HG03025 (cell line): Measurements from ENCODE around the gene CRYBB3.
"Not testable (repeated sequence)": the region's sequence is repeated elsewhere in the genome, so short reads cannot be mapped to it uniquely, and the experiment has no call there.

Source experiments
- ATAC-seq: cut with Tn5 transposase; IDR thresholded peaks from one replicate; pipeline ENCODE4 v1.9.1; 2021; ENCODE audit warnings: mild to moderate bottlenecking, moderate library complexity; ENCODE audit not compliant: unreplicated experiment, low FRiP score

CRYBB3 gene

DNA sequence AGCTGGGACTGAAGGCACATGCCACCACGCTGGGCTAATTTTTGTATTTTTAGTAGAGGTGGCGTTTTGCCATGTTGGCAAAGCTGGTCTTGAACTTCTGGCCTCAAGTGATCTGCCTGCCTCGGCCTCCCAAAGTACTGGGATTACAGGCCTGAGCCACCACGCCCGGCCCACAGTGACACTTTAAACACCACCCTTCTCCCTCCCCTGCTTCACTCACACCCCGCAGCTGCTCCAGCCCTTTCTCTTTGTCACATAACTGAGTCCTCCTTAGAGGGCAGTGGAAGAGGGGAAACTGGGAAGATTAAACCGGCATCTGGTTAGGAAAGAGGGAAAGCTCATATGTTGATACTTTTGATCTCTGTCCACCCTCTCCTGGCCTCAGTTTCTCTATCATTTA lies 4.9 kb downstream of the CRYBB3 start:
- ATAC-seq: not testable (repeated sequence)

DNA sequence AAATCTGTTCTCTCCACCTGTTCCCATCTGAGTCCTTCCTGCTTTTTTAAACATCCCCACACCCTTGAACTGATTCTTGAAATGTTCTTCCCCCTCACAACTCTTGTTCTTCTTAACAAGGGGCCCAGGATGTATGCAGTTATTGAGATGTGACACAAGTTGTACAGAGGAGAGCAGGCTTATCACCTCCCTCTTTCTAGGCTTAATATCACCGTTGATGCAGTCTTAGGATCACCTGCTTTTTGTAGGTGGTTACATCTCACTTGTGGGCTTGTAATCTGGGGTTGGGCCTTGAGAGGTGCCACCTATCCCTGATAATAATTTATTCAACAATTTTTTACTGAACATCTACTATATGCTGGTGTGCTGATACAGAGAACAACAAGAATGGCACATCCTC lies 6.2 kb downstream of the CRYBB3 start:
- ATAC-seq: no peak

DNA sequence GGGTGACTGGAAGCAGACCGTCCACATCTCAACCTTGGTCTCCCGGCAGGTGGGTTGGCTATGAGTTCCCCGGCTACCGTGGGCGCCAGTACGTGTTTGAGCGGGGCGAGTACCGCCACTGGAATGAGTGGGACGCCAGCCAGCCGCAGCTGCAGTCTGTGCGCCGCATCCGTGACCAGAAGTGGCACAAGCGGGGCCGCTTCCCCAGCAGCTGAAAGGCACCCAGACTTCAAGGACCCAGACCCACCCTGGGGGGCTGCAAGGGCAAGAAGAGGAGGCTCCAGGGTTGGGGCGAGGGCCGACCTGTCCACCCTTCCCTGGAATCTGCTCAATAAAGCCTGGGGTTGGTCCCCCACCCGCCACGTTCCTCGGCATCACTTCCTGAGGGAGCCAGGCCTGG lies 7.3 kb downstream of the CRYBB3 start:
- ATAC-seq: no peak

DNA sequence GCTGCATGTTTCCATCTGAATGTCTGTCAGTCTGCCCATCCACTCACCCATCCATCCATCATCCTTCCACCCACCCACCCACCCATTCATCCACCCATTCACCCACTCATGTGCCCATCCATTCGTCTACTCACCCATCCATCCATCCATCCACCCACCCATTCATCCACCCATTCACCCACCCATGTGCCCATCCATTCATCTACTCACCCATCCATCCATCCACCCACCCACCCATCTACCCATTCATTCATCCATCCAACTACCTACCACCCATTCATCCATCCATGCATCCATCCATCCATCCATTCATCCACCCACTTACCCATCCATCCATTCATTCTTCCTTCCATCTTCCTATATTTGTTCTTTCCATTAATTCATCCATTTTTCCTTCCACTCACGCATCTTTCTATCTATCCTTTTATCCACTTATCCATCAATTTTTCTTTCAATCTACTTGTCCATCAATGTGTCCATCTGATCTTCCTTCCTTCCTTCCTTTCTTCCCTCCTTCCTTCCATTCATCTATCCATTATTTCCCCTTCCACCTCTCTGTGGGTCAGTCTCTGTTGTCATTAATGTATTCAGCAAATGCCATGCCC lies 8.0 kb downstream of the CRYBB3 start:
- ATAC-seq: no peak

DNA sequence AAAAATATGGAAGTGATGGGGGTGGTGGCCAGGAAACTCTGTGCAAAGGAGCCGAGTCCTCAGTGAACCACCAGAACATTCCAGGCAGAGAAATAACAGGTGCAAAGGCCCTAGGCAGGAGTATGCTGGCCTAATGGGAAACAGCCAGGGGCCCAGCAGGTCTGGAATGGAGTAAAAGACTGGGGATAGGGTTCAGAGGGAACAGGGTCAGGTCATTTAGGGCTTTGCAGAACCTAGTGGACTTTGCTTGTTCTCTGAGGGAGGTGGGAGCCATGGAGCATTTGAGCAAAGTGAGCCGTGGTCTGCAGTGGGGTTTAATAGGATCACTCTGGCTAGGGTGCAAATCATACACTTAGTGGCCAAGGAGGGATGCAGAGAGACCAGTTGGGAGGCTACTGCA lies 8.7 kb downstream of the CRYBB3 start:
- no peak for ATAC-seq

DNA sequence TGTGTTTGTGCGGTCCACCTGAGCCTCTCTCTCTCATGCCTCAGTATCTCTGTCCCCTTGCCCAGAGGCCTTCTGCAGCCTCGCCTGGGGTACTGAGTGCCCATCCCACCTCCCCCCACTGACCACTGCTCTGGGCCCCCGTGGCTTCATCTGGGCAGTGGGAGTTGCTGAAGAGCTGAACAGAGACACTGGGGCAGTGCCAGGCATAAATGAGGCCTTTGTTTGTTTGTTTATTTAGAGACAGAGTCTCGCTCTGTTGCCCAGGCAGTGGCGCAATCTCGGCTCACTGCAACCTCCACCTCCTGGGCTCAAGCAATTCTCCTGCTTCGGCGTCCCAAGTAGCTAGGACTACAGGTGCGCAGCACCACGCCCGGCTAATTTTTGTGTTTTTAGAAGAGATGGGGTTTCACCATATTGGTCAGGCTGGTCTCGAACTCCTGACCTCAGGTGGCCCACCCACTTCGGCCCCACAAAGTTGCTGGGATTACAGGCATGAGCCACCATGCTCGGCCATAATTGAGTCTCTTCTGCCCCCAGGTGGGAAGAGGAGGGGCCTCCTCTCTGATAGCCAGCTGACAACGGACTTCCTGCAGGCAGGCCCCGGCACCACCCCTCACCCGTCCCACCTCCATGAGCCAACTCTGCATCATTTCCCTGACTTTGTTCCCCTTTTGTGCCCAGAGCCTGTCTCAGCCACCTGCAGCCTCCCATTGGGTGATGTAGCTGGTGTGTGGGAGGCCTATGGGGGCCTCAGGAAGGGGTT lies 9.3 kb downstream of the CRYBB3 start:
- no peak for ATAC-seq

DNA sequence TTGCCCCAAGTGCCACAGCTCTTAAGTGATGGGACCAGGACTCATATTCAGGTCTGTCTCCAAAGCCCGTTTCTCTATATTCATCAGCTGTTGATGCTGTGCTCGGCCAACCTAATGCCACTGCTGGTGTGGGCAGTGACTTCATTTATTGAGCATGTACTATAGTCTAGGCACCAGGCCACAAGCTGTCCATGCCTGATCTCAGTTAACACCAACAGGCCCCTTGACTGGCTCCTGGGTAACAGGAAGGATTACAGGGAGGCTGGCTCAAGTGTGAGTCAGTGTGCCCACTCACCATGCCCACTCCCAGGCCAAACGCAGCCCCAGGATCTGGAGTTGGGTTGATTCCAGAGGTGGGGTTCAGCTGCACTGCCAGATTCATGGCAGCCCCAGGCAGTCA lies 11.1 kb downstream of the CRYBB3 start:
- no peak for ATAC-seq

DNA sequence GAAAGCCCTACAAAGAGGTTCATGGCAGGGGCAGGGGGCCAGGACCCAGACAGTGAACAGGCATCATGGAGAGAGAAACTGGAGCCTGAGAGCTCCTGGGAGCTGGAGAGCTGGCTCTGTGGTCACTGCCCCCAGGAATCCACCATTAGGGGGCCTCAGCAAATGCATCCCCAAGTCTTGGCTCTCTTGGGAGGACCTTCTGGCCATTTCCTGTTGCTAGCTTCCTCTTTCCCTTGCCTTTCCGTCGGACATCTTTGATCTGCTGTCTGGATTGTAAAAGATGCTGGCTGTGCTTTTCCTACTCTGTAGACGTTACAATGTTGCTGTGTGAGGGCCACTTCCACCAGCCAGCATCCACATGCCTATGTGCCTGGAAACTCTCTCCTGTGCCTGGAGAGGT lies 12.7 kb downstream of the CRYBB3 start:
- ATAC-seq: no peak

DNA sequence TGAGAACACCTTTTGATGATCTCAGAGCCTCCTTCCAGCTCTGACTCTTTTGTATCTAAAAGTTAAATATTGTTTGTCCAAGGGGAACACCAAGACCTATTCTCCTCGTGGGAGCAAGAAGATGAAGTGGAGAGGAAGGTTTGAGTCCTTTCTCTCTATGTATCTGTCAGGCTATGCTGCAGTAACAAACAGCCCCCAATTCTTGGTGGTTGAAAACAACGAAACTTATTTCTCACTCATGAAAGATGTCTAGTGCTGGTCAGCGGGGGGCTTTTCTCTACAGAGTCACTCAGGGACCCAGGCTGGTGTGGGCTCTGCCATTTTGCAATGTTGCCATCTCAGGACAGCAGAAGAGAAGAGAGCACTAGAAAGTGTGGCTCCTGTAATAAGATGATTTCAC lies 13.6 kb downstream of the CRYBB3 start:
- no peak for ATAC-seq

DNA sequence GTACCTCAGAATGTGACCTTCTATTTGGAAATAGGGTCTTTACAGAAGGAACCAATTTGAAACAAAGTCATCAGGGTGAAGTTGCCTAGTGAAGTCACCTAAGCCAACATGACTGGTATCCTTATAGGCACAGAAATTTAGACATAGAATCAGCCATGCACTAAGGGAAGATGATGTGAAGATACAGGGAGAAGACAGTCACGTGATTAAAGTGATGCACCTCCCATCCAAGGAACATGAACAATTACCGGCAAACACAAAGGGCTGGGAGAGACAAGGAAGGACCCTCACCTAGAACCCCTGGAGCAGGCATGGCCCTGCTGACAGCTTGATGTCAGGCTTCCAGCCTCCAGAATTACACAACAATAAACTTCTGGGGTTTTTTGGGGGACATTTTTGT lies 16.6 kb downstream of the CRYBB3 start:
- no peak for ATAC-seq

DNA sequence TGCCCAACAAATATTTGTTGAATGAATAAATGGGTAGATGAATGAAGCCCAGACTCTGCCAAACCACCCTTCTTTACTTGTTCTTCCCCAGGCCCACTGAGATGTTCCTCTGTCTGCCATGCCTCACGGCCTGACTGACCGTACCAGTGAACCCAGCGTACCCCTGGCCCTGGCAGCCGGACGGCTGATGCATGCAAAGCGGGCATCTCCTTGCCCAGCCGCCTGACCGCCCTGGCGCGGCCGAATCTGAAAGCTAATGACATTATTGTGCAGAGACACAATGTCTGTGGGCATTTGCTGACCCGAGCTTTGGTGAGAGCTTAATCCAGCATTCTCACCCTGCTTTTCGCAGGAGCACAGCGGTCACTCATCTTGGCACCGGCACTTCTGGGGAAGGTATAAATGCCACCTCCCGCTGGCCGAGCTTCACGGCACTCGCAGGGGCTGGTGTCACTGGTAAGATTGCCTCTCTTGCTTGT lies 19.6 kb downstream of the CRYBB3 start, which contains the start of gene CRYBB2:
Gene CRYBB2 (plus strand): TSS at position 429 of the 479 bp plus-strand sequence. CDS start 1,791 bp downstream, outside the sequence.
- no peak for ATAC-seq

DNA sequence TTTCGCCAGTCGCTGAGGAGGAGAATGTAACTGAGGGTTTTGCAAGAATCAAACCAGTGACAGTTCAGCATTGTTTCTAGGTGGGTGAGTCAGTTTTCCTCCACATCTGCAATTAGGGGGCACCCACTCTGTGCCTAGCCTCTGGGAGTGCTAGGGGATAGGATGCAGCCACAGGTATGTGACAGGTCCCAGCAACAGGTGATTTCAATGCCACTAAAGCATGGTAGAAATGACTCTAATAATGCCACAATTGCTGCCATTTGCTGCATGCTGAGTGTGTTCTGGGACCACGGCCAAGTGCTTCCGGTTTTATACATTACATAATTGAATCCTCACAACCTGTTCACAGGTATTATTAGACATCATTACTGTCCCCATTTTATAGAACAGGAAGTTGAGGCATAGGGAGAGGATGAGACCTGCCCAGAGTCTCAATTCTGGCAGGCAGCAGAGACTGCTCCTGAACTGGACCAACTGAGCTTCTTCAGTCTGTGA lies 20.3 kb downstream of the CRYBB3 start:
- ATAC-seq: no peak

DNA sequence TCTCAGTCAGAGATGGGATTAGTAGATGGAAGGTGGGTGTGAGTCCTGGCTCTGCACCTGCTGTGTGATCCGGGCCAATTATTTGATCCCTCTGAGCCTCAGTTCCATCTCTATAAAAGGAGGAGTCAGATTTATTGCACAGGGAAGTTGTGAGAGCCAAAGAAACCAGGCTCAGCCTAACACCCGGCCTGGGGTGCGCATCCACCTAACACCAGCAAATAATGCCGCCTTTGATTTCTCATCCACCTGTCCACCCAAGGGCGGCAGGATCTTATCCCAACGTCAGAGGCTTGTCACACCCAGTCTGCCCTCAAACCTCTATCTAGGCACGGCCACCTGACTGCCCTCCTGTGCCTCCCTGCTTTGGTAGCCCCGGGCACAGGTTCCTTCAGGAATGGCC lies 22.1 kb downstream of the CRYBB3 start:
- no peak for ATAC-seq

DNA sequence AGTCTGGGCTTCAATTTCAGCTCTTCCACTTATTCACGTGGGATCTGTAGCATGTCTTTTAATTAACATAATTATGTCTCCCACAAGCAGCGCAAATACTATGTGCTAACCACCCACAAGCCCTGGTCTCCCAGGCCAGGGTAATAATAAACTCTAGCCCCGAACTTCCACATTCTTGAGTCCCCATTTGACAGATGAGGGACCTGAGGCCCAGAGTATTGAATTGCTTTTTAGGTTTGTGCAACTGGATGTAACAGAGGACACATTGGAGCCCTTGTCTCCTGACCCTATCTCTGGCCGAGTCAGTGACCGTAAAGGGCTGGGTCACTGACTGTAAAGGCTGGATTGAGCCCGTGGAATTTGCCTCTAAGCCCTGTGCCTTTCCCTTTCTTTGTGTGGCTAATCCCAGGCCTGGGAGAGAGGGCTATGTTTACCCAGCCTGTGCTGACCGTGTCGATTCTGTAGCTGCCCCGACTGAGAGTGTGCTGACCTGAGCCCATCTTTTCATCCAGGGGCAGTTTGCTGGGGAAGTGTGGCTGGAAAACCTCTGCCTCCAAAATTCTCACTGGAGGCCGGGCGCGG lies 23.7 kb downstream of the CRYBB3 start:
- ATAC-seq: no peak

DNA sequence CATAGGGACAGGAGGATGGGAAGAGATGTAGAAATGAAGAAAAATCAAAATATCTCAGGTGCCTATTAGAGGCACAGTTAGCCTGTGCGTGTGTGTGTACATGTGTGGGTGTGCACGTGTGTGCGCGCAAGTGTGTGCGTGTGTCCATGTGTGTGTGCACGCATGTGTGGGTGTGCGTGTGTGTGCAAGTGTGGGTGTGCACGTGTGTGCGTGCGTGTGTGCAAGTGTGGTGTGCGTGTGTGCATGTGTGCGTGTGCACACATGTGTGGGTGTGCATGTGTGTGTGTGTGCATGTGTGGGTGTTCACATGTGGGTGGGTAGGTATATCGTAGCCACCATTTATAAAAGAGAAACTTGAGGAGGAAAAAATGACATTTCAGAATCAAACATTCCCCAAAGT lies 29.2 kb downstream of the CRYBB3 start:
- ATAC-seq: no peak

DNA sequence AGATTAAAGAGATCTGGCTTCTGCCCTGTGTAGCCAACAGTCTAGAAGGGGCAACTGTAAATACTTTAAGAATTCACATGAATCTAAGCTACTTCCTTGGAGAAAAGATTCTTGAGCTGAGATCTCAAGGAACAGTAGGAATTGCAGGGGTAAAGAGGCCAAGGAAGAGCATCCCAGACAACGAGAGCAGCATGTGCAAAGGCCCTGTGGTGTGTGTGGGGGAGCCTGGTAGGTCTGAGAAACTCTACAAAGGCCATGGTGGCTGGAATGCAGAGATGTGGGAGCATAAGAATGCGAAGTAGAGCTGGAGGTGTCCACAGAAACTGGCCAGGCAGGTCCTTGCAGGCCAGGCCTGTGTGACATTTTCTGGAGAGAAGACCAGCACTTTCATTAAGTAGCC lies 31.1 kb downstream of the CRYBB3 start:
- not testable (repeated sequence) for ATAC-seq

DNA sequence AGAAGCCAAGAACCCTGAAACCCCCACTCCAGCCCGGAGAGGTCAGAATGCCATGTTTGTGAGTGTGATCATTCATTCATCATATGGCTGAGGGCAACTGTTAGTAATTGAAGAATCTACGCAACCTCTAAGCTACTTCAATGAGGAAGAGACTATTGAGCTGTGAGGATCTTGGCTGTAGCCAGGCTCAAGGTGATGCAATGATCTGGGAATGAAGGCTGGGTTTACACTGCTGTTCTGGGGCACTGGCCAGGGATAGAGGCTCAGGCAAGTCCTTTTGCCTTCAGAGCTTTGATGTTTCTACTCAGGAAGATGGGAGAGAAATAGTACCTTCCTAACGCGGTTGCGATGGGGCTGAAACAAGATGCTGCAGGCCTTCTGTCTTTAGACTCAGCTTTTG lies 32.6 kb downstream of the CRYBB3 start:
- no peak for ATAC-seq

DNA sequence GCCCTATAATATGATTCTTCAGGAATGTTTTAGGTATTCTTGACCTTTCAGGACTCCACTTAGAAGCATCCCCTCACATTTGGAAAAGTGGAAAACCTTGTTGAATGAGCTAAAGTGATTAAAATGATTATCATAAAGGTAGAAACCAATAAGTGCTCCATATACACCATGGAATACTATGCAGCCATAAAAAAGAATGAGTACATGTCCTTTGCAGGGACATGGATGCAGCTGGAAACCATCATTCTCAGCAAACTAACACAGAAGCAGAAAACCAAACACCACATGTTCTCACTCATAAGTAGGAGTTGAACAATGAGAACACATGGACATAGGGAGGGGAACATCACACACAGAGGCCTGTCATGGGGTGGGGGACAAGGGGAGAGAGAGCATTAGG lies 34.0 kb downstream of the CRYBB3 start:
- not testable (repeated sequence) for ATAC-seq

DNA sequence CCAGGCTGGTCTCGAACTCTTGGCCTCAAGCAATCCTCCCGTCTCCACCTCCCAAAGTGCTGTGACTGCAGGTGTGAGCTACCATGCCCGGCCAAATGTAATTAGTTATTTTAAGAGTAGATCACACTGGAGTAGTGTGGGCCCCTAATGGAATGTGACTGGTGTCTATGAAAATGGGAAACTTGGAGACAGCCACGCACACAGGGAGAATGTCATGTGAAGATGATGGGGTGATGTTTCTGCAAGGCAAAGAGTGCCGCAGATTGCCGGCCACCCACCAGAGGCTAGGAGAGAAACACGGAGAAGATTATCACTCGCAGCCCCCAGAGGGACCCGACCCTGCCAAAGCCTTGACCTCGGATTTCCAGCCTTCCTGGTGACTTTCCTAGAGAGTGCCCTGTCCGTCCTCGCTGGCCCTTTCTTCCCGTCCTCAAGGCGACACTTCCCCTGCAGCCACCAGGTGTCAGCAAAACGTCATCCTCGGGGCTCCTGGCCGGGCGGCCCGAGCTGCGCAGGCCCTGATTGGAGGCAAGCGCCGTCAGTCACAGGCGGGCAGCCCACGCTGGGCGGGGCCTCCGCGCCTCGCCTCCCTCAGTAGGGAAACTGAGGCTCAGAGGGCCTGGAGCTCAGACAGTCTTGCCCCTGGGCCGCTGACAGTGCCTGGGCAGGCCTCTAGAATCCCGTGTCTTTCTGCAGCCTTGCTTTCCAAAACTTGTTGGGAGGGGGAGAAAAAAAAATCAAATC lies 36.1 kb downstream of the CRYBB3 start:
- no peak for ATAC-seq

DNA sequence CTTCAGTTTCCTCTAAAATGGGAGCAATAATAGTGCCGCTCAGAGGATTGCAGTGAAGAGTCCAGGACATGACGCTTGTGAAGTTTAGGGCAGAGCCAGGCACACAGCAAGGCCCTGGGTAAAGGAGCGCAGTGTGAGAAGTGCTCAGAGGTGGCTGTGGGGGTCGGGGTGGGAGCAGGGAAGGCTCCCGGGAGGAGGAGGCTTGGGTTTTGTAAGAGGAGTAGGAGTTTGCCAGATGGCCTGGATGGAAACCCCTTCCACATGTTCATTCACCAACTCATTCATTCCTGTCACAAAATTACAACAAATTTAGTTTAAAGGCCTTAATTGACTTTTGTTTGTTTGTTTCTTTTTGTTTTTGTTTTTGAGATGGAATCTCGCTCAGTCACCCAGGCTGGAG lies 36.8 kb downstream of the CRYBB3 start:
- no peak for ATAC-seq

DNA sequence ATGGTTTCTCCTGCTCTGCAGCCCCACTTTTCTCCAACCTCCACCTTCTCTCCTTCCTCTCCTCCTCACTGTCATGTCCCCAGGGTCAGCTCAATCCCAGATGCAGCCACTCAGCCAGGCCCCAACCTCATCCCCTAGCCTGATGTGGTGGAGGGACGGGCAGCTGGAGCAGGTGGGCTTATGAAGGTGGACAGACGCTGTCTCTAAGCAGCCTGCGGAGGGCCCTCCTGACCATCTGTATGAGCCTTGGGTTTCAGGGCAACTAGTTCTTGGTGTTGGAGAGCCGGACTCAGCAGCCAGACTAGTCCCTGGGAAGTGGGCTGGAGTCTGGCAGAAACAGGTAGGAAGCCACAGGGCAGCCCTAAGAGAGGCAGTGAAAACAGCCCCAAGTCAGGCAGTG lies 37.8 kb downstream of the CRYBB3 start:
- no peak for ATAC-seq
